Pulmonary artery endothelial cell (primary cell): ENCODE measurements around the gene HOXB13. TPM values are rescaled to one million over a fixed set of nuclear protein-coding genes. Genes with fewer than 3 reads are reported as not detected.
"Not testable (repeated sequence)": the region's sequence is repeated elsewhere in the genome, so short reads cannot be mapped to it uniquely, and the experiment has no call there.

Experiments used
- DNase-seq: peaks from one replicate; pipeline ENCODE4 v3.0.0-alpha.2; 2011; ENCODE audit warnings: low read depth, low spot score
- total RNA-seq: library from RNA; depleted of rRNA; stranded (reverse); fragments of >200 nt; gene quantifications from 2 replicates; pipeline ENCODE4 v1.2.3, GENCODE V29; 2014

HOXB13 gene
- total RNA-seq, 1 donor from 2014 or later: not detected

DNA sequence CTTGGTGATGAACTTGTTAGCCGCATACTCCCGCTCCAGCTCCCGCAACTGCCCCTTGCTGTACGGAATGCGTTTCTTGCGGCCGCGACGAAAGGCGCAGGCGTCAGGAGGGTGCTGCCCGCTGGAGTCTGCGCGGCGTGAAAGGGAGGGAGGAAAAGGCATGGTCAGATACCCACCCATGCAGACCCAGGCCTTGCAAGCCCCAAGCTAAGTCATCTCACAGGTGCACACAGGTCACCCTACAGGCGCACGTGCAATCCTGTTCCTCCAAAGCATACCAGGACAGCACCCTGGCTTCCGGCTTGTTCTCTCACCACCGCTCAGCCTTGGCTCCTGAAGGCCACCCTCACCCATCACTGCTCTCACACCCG lies 1.6 kb downstream of the HOXB13 start:
- DNase-seq: no peak

DNA sequence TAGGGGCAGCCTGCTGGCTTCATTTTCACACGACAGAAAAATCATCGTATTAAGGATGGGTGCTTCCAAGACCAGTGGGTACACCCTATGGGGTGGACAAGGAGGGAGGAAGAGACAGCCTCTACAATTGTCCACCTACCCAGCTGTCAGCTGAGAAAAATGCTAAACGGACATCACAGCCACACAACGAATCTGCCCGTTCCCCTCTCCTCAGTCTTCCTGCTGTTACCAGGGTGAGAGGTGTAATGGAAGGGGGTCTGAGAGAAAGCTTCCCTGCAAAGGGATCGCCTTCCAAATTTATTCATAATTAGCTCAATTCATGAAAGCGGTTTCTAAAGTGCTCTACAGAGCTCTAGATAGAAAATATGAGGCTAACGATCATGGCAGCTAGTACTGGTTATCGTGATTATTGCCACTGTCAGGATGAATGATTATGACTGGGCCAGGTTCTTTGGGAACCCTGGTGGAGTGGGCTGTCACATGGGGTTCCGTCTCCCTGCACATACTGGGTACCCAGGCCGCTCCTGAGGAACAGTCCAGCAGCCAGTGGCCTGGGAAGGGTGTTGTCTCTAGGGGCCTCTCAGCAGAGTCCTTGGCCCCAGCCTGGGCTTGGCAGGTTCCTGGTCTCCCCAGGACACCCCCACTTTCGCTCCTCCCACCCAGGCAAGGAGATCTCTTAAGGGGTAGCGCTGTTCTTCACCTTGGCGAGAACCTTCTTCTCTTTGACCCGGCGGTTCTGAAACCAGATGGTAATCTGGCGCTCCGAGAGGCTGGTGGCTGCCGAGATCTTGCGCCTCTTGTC lies 2.2 kb downstream of the HOXB13 start:
- DNase-seq: no peak

DNA sequence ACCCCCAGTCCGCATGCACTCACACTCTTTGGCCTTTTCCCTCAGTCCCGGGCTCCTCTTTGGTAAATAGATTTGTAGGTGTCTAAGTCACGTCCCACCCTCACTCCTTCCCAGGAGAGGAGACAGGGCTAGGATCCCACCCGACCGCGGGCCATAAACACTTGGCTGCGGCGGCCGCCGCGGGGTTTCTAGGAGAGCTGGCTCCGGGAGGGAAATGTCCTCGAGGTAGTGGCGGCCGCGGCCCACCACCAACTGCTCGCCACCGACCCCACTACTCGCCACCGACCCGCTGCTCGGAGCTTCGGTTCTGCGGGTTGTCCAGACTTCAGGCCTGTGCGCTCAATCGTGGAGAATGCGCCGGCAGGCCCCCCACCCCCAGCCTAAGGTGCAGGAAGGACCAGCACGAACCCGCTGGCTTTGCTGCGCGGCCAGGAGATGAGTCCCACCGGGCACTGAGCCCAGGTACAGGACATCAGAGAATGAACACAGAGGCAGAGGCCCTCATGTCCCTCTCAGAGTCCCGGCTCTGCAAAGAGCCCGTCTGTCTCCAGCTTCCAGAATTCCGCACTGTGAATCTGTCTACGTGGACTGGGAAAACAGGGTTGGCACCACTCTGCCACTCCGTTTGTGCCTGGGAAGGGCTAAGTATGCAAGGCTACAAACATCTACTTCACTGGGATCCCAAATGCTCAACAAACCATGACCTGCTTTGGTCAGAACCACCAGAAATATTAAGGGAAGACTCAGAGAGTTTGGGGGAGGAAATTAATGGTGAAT lies 3.1 kb downstream of the HOXB13 start:
- DNase-seq: no peak

DNA sequence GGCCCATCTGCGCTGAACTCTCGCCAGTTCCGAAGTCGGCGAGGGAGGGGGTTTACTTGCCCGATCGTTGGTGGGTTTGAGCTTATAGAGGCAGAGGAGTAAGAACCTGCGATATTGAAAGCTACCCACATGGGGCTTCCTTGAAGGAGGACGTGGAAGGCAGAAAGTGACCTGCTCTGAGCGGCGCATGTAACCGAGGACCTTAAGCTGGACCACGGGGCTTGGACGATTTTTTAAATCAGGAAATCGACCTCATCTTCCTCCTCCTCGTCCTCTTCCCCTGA lies 3.6 kb downstream of the HOXB13 start:
- DNase-seq: no peak

DNA sequence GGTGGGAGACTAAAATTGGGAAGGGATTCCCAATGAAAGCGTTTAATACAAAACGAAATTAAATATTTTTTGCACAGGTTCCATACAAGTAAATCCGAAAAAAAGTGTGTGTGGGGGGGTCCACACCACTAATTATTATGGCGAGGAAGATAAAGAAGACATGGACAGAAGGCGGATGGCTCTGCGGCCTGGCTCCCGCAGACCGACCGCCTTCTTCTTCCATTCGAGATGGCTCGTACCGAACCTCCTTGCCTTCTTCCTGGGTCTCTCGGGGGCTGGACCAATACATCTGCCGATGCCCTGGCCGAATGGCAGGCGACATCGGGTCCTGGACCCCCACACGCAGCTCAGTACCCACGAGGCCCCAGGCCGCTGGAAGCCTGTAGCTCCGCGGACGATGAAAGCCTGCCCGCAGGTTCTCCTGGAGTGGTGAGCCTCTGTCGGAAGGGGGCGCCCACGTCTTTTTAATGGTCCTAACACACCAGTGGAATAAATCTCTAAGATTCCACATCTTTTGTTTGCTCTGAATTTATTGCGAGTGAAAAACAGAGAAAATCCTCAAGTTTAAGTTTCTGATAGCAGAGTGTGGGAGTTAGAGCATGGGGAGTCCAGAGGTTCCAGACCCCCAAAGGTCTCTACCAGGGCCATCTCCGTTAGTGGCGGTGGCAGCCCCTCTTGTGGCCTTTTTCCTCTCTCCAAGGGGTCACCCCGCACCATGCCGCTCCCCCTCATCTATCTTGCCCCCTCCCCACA lies 4.1 kb downstream of the HOXB13 start:
- peak; percentile 27 for DNase-seq

DNA sequence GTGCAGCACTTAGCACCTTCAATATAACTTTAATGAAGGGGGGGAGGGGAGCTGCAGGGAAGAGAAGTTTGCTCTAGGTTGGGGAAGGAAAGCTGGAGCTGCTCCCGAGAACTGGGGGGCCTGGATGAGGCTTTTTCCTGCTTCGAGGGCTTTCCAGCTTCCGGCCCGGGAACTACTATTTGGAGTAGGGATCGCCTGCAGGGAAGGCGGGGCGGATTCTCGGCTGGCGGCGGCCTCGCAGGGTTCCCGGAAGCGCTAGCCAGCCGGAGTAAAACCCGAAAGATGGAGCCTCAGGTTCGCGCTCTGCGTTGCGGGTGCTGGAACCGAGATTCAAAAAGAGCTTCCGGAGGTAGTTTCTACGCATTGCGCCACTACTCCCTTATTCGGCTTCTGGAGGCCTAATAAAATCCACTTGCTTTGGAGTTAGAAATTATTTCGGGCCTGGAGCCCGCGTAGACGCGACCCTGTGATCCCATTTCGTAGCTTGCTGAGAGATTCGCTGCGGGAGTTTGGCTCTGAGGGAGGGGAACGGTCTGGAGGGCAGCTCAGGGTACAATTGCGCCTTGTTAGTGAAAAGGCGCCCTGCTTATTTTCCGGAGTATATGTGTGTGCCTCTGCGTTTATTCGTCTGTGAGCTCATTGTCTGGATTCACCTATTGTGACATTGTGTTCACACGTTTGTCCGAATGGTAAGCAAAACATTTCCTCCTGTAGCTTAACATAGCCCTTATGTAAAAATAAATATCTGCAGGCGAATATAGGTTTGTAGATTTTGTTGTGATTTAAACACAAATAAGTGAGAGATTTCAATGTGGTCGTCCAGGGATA lies 4.9 kb downstream of the HOXB13 start:
- DNase-seq: no peak

DNA sequence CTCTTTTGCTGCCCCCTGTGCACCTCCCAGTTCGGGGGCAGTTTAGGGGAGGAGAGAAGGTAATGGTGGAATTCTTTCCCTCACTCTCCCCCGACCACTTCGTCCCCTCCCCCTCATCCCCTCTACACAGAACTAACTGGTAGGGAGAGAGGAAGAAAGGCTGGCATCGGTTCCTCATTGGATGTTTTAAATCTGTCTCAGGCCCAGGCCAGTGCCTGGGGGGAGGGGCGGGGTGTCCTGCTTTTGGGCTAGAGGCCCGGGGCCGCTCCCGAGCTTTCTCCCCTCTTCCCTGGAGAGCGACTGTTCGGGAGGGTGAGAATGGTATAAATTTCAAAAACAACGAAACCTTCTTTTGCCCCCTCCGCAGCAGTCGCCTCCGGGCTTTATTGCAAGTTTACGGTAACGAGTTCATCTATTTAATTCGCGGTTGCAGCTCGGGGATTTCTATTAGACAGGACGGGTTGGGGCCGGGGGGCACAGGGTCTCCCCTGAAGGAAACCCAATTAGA lies 5.6 kb downstream of the HOXB13 start, which contains the start of gene PRAC2:
Gene PRAC2, plus strand, starts transcription at position 271 of the 508 bp plus-strand sequence. CDS start 1,226 bp downstream, outside the sequence.
- no peak for DNase-seq

DNA sequence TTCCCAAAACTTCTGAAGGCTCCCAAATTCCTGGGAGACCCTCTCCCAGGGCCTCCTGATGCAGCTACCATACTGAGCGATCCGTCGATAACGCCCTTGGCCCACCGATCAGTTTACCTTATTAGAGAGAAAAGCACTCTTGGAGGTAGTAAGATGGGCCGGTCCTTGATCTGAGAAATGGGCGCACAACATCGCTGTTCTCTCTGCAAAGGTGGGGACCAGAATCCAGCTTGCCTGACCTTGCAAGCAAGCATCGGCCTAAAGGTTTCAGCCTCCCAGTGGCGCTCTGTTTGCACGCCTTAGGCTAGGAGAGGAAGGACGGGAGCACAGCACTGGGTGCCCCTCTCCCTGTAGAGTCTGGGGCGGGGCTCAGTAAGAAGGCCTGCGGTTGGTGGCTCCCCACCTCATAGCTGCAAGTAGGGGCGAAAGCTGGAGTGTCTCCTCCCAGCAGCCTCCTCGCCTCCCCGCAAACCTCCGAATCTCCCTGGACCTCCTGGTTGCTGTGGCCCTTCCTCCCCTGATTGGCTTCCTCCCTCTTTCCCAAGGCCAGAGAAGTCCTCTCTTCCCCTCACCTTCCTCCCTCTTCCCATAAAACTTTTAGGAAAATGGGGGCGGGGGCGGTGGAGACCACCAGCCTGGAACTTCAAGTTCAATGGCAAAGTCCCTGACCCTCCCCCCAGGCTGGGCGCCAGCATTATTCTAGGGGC lies 6.2 kb downstream of the HOXB13 start, which contains the start of gene PRAC1:
Gene PRAC1, minus strand, starts transcription at position 318 of the 707 bp plus-strand sequence. Its CDS starts 126 bp downstream, at position 192.
- DNase-seq: no peak

DNA sequence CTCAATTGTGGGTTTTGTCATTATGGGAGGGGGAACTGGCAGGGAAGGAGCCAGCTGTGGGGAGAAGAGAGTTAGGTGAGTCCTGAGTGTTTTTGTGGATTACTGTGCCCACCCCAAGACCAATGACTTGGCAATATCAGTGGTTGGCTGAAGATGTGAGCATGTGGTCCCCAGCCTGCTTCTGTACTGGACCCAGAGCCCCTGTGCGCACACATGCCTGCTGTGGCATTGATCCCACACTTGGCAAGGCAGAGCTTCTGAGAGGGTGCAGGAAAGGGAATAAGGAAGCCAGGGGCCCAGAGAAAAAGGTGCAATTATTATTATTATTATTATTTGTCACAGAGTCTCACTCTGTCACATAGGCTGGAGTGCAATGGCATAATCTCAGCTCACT lies 7.5 kb downstream of the HOXB13 start:
- no peak for DNase-seq

DNA sequence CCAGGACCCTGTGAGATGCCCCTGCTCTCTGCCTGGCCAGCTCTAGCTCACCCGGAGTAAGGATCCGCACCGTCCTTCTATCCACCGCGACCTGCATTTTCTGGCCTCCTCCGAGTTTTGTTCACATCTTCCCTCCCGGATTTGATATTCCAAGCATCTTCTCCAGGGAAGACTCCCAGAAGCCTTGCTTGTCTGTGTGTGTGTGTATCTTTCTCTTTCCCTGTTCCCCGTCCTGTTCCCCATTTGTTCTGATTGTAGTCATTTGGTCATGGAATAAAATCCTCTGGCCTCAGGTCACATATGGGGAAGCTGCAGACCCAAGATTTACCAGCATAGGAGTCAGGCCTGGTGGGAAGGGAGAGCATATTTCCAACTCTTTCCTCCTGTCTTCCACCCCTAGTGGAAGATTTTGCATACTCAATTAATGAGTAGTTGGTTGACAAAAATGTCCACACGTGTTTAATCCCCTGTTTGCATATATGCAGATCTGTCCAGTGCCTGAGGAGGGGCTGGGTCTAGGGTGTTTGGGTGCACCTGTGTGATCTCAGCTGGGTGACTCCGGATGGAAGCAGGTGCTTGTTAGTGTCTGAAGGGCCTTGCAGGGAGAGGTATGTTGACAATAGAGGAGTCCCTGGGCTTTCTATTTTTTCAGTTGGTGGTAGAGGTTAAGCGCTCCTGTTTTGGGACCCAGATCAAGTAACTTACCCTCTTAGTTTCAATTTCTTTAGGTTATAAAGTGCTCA lies 8.1 kb downstream of the HOXB13 start:
- no peak for DNase-seq

DNA sequence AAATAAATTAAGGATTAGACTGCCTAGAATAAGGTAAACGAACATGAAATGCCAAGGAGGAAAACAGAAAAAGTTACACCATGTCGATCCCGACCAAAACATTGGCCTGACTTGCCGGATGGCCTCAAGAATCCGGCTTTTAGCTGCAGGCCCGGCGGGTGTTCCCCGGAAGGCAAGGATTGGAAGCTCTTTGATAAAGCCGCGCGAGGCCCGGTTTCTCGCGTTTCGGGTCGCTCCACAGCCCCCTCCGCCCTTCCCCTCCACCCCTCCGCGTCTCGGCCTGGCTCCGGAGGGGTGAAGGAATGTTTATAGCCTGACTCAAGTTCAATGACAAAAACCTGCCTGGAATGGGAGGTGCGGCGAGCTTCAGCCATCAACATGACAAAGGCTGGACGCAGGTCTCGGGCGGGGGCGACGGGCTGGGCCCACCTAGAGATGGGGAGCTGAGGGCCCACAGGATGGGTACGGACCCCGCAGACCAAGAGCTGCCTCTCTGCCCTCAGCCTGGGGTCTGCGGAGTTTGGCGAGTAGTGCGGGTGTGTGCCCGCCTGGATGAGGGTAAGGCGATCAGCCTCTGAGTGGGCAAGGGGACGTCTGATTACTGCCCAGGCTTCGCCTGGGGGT lies 8.8 kb downstream of the HOXB13 start:
- DNase-seq: no peak

DNA sequence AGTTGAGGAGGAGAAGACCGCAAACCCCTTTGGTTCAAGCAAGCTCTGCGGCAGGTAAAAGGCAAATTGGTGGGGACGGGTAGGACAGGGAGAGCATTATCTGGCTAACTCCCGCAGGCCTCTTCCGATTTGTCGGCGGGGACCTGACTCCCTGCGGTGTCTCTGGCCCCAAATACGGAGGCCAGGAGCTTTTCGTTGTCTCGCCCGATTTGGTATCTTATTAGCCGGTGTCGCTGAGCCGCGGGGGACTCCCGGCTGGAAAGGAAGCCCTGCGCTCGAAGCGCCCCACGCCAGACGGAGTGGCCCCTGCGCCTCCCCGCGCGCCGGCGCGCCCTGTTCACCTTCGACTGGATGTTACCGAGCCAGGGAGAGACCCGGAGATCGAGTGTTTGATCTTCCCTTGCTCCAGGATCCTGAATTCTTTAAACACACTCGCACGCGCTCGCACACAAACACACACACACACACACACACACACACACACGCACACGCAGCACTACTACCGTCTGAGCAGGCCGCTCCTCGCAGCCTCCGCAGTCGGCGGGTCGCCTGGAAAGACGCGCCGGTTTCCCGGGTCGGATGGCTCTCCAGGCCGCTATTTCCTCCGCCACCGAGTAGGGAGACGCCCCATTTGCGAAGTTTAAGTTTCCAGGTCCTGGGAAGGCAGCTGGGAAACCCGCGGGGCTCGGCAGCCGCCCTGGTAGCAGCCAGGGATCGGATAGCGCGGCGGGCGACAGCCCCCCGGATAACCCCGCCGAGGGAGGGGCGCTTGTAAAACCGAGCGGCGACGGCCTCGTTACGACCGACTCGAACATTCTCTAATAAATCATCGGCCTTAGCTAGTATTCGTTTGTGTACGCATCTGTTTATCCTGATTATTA lies 9.5 kb downstream of the HOXB13 start:
- no peak for DNase-seq

DNA sequence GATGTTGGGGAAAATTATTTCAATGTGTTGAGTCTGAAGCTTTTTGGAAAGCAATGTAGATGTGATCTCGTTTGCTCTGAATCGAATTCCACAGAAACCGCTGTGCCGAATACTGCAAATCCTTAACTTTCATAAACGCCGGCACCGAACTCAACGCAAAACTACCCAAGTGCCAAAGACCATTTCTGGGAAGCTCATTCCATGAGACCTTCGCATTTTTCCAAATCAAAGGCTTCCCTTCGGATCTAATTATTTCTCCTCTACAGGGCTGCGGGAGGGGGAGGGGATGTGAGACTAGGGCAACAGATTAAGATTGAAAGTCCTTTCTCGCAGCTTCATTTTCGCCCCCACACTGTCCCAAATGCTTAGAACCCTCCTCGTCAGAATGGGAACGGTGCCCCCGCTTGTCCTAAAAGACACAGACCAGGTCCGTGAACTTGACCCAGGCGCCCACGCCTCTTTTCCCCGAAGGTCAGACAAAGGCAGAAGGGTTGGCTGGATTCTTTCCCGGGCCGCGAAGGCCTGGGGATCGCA lies 10.3 kb downstream of the HOXB13 start:
- no peak for DNase-seq

DNA sequence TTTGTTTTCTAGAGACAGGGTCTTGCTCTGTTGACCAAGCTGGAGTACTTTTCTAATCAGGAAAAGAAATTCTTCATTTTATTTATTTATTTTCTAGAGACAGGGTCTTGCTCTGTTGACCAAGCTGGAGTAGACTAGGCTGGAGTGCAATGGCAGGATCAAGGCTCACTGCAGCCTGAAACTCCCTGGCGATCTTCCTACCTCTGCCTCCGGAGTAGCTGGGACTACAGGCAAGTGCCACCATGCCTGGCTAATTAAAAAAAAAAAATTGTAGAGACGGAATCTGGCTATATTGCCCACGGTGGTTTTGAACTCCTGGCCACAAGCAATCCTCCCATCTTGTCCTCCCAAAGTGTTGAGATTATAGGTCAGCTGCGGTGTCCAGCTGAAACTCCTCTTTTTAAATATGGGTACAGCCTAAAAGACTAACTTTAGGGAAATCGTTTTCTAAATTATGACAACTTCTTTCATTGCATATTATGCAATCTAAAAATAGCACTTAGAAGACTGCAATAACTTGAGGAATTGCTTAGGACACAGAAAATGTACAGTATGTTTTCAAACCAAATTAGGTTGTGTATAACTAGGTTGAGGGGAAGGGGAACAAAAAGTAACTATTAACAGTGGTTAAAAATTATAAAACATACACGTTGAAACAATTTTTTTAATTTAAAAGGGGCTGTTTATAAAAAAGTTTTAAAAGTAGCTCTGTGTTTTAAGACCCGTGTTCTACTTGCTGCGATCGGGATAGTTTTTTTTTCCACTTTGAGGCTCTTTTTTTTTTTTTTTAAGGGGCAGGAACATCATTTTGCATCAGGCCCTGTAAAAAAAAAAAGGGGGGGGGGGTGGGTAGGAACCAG lies 11.0 kb downstream of the HOXB13 start:
- no peak for DNase-seq

DNA sequence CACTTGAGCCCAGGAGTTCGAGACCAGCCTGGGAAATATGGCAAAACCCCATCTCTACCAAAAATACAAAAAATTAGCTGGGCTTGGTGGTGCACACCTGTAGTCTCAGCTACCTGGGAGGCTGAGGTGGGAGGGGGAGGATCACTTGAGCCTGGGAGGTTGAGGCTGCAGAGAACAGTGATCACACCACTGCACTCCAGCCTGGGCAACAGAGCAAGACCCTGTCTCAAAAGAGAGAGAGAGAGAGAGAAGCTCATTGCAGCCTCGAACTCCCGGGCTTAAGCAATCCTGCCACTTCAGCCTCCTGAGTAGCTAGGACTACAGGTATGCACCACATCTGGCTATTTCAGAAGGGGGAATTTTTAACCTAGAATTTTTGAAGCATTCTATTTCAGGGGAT lies 12.0 kb downstream of the HOXB13 start:
- DNase-seq: not testable (repeated sequence)

DNA sequence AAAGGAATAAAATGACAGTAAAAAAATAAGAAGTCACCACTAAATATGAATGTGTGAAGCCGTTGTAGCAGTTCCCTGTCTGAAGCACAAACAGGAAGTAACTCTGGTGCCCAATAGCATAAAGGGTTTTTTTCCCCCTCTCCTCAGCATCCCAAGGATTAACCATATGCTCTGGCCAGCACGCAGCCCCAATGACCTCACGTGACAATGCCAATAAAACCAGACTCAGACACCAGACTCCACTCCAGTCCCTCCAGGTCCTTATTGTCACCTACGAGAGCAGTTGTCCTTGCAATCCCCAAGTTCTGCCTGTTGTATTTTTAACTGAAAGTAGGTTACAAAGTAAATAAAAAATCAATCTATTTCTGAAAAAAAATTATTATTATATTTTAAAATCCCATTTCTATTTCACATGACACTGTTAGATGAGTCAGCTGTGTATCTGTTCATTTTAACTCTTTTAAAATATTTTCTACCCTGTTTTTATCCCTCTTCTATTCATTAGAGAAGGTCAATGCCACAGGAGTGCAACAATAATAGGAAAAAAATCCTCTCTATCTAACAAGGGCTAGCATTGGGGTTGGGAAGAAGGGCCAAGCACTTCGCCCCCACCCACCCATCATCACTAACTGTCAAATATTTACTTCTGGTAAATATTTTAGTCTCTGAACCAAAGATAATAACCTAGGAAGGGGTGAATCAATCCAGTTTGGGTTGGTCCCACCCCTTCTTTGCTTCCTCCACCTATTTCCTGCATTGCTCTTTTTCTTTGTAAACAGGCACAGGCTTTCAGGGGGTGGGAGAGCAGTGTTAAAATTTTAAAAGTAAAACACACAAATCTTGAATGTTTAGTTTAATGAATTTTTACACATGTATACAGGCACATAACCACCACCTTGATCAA lies 12.8 kb downstream of the HOXB13 start:
- DNase-seq: no peak
